ENCODE results near the gene ALOX5AP.

The ALOX5AP gene

DNA sequence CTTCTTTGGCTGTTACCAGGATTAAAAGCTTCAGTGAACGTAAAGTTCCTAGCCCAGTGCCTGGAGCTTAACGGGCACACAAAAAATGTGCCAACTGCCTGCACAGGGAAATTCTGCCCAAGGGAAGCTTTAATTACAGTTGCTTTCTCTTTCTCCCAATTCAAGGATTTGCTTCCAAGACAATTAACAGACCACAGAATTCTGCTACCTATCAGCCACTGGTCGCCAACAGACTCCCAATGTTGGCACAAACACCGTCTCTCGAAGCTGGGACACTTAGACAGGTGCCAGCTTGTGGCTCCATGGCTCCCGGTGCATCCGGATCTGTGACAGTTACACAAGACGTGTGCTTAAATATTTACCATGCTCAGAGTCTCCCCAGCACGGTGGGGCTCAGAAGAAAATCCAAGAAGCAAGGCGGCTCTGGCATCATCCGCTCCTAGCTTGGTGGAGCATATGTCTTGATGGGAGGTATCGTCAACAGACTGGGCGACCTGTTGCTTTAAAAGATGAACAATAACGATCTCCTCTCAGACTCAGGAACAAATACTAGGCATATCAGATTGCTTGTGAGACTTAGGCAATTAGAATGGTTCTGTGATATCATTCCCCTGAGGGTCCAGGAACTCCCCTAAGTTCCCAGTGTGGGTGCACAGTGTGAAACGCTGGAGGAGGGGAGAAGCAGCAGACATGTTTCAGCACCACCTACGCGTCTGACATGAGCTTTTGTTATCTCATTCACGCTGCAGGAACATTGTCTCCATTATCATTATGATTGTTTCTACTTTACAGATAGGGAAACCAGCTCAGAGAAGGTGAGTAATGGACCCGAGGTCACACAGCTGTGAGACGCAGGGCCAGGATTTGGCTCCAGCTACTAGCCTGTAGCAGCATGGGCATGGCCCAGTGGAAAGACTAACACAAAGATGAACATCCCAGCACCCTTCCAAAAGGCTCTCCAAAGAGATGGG lies 61.6 kb downstream of the ALOX5AP start:
- DNase-seq (ENCODE audit: low read depth, low spot score): no peak

GRCh38 chr13:30797847-30798535 lies 62.6 kb downstream of the ALOX5AP start:
- no peak for DNase-seq (ENCODE audit: low read depth, low spot score)

DNA sequence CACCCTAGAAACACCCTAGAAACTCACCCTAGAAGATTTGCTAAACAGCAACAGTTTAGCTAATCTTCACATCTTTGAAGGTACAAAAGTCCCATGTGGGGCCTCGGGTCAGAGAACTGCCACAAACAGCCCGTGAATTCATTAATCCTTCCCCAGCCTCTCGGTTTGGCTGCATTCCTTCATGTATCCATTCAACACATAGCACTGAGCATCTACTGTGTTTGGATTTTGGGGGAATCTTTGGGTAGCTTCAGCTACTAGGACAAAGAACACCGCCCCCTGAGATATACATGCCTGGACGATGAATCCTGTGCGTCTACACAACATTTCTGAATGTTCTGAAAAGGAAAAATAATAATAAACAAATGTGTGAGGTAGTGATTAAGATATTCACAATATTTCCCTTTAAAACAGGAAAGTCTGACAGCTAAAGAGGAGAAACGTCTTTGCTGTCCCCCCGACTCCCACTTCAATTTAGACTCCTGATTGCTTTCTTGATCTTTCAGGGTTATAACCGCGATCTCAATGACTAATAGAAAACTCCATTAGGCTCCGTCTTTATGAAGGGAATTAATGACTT lies 63.5 kb downstream of the ALOX5AP start:
- DNase-seq (ENCODE audit: low read depth, low spot score): no peak

- DNase-seq (ENCODE audit: low read depth, low spot score): no peak
These were observed 64.0 kb downstream of the ALOX5AP start for GRCh38 chr13:30799356-30799824.

- no peak for DNase-seq (ENCODE audit: low read depth, low spot score)
These were observed 64.8 kb downstream of the ALOX5AP start for GRCh38 chr13:30800107-30800506.

DNA sequence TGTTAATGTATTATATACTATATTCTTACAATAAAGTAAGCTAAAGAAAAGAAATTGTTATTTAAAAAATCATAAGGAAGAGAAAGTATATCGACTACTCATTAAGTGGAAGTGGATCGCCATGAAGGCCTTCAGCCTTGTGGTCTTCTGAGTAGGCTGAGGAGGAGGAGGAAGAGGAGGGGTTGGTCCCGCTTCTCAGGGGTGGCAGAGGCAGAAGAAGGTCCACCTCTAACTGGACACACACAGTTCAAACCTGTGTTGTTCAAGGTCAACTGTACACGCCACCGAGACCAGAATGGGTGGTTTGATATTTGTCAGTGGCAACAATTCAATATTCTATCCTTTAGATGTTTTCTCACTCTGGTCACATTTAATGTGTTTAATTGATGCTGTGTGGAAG lies 67.2 kb downstream of the ALOX5AP start:
- DNase-seq (ENCODE audit: low read depth, low spot score): no peak

DNA sequence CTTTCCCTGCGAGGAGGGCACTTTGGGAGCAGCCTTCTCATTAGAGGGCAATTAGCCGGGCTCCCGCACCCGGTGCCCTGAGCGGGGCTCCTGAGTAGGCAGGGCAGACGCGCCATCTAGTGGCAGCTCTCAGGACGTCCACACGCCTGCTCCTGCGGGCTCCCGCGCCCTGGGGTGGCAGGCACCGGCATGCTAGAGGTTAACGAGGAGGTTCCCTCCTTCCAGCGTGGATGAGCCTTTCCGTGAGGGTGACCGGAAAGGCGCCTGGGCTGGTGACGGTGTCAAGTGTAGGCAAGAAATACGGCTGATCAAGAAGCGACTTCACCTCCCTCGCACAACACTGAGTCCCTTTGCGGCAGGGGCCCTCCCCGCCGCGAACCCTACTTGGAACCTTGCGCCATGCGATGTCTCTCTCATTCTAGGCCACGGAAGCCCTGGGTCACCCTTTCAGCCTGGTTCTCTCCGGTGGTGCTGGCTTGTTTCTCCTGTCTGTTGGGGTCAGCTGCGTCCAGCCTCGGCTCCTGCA lies 67.7 kb downstream of the ALOX5AP start:
- DNase-seq (ENCODE audit: low read depth, low spot score): peak; percentile 28

GRCh38 chr13:30803749-30804148 lies 68.4 kb downstream of the ALOX5AP start:
- no peak for DNase-seq (ENCODE audit: low read depth, low spot score)

DNA sequence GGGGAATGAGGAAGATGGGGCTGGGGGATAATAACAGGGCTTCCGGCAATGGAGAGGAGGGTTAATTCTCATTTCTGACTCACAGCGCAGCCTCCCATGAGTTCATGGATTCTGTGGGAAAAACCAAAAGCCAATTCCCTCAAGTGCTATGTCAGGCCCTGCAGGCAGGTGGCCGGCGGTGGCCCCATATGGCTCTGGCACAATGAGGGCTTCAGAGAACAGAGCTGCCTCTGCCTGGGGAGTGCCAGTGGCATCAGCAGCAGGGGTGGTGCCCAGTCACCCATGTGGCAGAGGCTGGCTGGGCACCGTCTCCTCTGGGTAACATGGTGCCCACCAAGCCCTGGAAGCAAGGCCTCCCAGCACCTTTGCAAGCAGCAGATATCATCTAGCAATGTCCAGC lies 69.1 kb downstream of the ALOX5AP start:
- no peak for DNase-seq (ENCODE audit: low read depth, low spot score)

DNA sequence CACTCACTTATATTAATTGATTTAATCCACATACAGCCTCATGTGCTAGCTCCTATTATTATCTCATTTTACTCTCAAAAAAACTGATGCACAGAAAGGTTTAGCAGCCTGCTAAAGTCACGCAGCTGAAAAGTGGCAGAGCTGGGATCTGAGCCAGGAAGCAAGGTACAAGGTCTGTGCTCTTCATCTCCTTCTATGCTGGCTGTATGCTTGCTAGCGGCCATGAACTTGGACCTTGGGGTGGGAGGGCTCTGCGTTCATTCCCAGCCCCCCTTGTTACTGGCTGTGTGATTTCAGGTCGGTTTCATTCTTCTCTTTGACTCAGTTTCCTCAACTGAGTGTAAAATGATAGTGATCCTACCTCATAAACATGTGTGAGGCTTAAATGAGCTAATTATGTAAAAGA lies 69.8 kb downstream of the ALOX5AP start:
- DNase-seq (ENCODE audit: low read depth, low spot score): no peak

- DNase-seq (ENCODE audit: low read depth, low spot score): no peak
These were observed 70.3 kb downstream of the ALOX5AP start for GRCh38 chr13:30805603-30806011.

DNA sequence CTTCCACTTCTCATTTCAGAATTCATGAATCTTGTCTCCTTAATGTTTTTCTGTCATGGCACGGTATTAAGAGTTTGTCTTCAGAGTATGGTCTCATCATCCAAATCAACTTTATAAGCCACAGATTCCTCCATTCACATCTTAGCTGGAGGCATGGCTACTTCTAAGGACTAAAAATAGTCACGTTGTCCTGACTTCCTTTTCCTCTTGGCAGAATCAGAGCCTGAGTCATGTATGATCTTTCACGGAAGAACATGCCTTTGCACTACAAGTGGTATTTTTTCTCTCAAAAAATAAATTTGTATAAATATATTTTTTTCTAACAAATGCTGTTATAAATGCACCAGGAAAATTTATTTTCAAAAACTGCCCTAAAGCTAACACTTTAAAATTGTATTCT lies 71.4 kb downstream of the ALOX5AP start:
- no peak for DNase-seq (ENCODE audit: low read depth, low spot score)

- no peak for DNase-seq (ENCODE audit: low read depth, low spot score)
These were observed 72.0 kb downstream of the ALOX5AP start for GRCh38 chr13:30807392-30807791.

- no peak for DNase-seq (ENCODE audit: low read depth, low spot score)
These were observed 73.3 kb downstream of the ALOX5AP start for GRCh38 chr13:30808600-30808999.

DNA sequence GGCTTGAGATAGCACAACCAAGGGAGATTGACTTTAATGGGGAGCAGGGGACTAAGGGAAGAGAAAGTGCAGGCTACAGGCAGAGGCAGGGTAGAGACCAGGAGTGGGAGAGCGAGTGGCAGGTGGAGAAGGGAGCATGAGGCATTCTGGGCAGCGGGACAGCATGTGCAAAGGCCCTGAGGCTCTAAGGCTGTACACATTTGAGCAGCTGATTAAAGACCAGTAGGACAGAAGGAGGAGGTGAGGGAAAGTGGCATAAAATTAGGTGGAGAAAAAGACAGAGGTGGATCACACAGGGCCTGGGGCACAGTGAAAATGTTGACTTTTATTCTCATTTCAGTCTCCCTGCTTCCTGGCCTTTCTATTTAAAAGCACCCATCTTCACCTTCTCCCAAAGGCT lies 74.4 kb downstream of the ALOX5AP start:
- DNase-seq (ENCODE audit: low read depth, low spot score): no peak

DNA sequence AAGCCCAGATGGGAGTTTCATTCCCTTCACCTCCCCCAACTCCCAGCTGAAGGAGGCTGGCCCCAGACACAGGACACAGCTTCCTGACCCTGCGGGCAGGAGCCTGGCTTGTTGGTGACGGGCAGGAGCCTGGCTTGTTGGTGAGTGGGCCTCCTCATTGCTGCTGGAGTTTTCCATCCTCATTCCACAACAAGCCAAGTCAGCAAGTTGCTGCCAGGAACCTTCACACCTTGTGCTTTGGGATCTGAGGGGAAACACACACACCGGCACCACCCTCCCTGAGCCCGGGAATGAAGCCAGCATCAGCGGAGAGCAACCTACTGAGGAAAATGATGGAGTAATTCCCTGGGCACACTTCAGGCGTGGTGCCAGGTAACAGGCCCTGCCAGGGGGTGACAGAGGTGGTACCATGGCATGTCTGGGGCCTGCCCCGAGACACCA lies 74.9 kb downstream of the ALOX5AP start:
- DNase-seq (ENCODE audit: low read depth, low spot score): no peak

- DNase-seq (ENCODE audit: low read depth, low spot score): no peak
These were observed 75.5 kb downstream of the ALOX5AP start for GRCh38 chr13:30810801-30811200.

Measured in iPS DF 19.7 (cell line).